Epithelial cell of proximal tubule (primary cell): Measurements from ENCODE around the gene BPIFB6. TPM values are rescaled to one million over a fixed set of nuclear protein-coding genes. Genes with fewer than 3 reads are reported as not detected.

Source experiments
- DNase-seq: peaks from one replicate; pipeline ENCODE4 v3.0.0-alpha.2; 2011; ENCODE audit warnings: low read depth
- H3K4me3 ChIP-seq: 2 replicates; pipeline ENCODE4 v1.5.1; 2011; ENCODE audit warnings: low read depth, mild to moderate bottlenecking, low read length
- CTCF ChIP-seq: conservative IDR thresholded peaks from 2 replicates; pipeline ENCODE4 v1.5.1; 2012; ENCODE audit warnings: low read depth, mild to moderate bottlenecking, low read length
- total RNA-seq: library from RNA; depleted of rRNA; stranded (reverse); fragments of >200 nt; gene quantifications from 2 replicates; pipeline ENCODE4 v1.2.3, GENCODE V29; 2015

The BPIFB6 gene
- total RNA-seq, 1 donor from 2014 or later, result not detected

GRCh38 chr20:33017542-33017941 lies 13.9 kb upstream of the BPIFB6 start:
- H3K4me3 ChIP-seq, result no peak overlapping the region
- no peak for TF ChIP-seq CTCF
- DNase-seq, result no peak

- no peak for DNase-seq
- TF ChIP-seq CTCF, result no peak
- H3K4me3 ChIP-seq, result no peak overlapping the region
These were observed 13.1 kb upstream of the BPIFB6 start for GRCh38 chr20:33018169-33018931.

GRCh38 chr20:33019465-33020277 lies 11.8 kb upstream of the BPIFB6 start:
- TF ChIP-seq CTCF, result no peak
- no peak for DNase-seq
- H3K4me3 ChIP-seq, result no peak overlapping the region

GRCh38 chr20:33020278-33021161 lies 10.9 kb upstream of the BPIFB6 start:
- no peak for DNase-seq
- no peak overlapping the region for H3K4me3 ChIP-seq
- TF ChIP-seq CTCF, result no peak

- no peak overlapping the region for H3K4me3 ChIP-seq
- no peak for TF ChIP-seq CTCF
- no peak for DNase-seq
These were observed 9.6 kb upstream of the BPIFB6 start for GRCh38 chr20:33021879-33022278.

- no peak overlapping the region for H3K4me3 ChIP-seq
- DNase-seq, result no peak
- TF ChIP-seq CTCF, result no peak
These were observed 9.2 kb upstream of the BPIFB6 start for GRCh38 chr20:33022289-33022688.
